Transverse colon (tissue), 4 donors: ENCODE measurements around the gene RBM44. TPM values are rescaled to one million over a fixed set of nuclear protein-coding genes. Genes with fewer than 3 reads are reported as not detected.

Experiments used
- DNase-seq: peaks from one replicate; pipeline ENCODE4 v3.0.0-alpha.2; 2019
- H3K27ac ChIP-seq, 4 donors: fragments of 200-600 bp; sonication (generic); 2 replicates each; pipeline ENCODE4 v1.5.1; 2016 to 2018; ENCODE audit warnings: inconsistent platforms in 4 of 4
- H3K27me3 ChIP-seq: fragments of 200-600 bp; sonication (generic); 2 replicates; pipeline ENCODE4 v1.5.1; 2017; ENCODE audit warnings: inconsistent platforms
- H3K36me3 ChIP-seq, 4 donors: fragments of 200-600 bp; sonication (generic); 2 replicates each; pipeline ENCODE4 v1.5.1; 2017 to 2019; ENCODE audit warnings: inconsistent platforms in 4 of 4
- H3K4me1 ChIP-seq, 4 donors: fragments of 200-600 bp; sonication (generic); 2 replicates each; pipeline ENCODE4 v1.5.1; 2017 to 2020; ENCODE audit warnings: inconsistent platforms in 4 of 4
- H3K4me3 ChIP-seq, 4 donors: fragments of 200-600 bp; sonication (generic); 1 replicate in 1 of 4; 2 replicates in 3 of 4; pipeline versions ENCODE4 v1.5.1 to v1.6.1; 2017 to 2019; ENCODE audit warnings: inconsistent platforms in 4 of 4
- H3K9me3 ChIP-seq, 2 donors: fragments of 200-600 bp; sonication (generic); 2 replicates each; pipeline ENCODE4 v1.5.1; 2017 to 2019; ENCODE audit warnings: inconsistent platforms in 2 of 2
- CTCF ChIP-seq, 5 experiments: fragments of 200-600 bp in 3 of 5; fragments of 450-650 bp in 2 of 5; sonication (generic) in 3 of 5; IDR thresholded peaks; 1 replicate in 2 of 5; 2 replicates in 3 of 5; pipeline ENCODE4 v1.5.1; 2016 to 2017; ENCODE audit warnings: antibody characterized with exemption in 5 of 5, inconsistent platforms in 3 of 5, mild to moderate bottlenecking in 2 of 5, moderate library complexity in 1 of 5
- EP300 ChIP-seq: sonication (generic); formaldehyde crosslinking; IDR thresholded peaks from one replicate; pipeline ENCODE4 v1.6.1; 2017; ENCODE audit warnings: antibody characterized with exemption, low read depth
- POLR2A ChIP-seq: fragments of 450-650 bp; IDR thresholded peaks from one replicate; pipeline ENCODE4 v1.6.1; 2016; ENCODE audit warnings: antibody characterized with exemption, mild to moderate bottlenecking, moderate library complexity
- POLR2AphosphoS5 ChIP-seq, 3 donors: sonication (generic); formaldehyde crosslinking; IDR thresholded peaks; one replicate each; pipeline ENCODE4 v1.6.1; 2016; ENCODE audit warnings: antibody characterized with exemption in 3 of 3
- WGBS, 2 donors: methylation state at CpG; one replicate each; pipeline ENCODE4 v1.1.5; 2018; ENCODE audit warnings: low coverage in 1 of 2; 5-methylcytosine and 5-hydroxymethylcytosine counted together
- in situ Hi-C, 4 donors: fragments of 200-750 bp; cut with MboI; loops; one replicate each; pipeline versions ENCODE4 v1.15.0 to v1.15.1; 2017; ENCODE audit warnings: low sequenced_read_pairs in 3 of 4, low pct_ligation_motif_present in 1 of 4, low pct_unique_long_range_greater_than_20kb in 1 of 4
- intact Hi-C: fragments of 100-400 bp; cut with DNase I; formaldehyde crosslinking; loops from one replicate; pipeline ENCODE4 v1.15.1; 2023; ENCODE audit warnings: low total_unique reads
- total RNA-seq, 4 donors: library from RNA; depleted of rRNA; stranded (reverse); fragments of >200 nt; gene quantifications; one replicate each; pipeline ENCODE4 v1.1.0, GENCODE V29; 2016

RBM44 gene
- total RNA-seq, 4 donors from 2014 or later = 0.27 to 1.2 (median 0.95) TPM; not detected in 1

DNA sequence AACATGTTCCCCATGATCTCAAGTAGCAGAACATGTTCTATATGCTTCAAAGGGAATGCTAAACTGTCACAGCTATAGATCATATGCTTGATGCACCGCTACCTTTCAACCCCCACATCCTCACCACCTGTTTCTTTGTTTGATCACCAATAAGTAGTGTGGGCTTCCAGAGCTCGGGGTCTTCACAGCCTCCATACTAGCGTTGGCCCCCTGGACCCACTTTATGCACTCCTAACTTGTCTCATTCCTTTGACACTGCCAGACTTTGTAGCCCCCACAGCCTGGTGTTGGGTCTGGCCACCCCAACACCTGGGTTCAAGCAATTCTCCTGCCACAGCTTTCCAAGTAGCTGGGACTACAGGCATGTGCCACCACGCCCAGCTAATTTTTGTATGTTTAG lies 11.6 kb upstream of the RBM44 start:
- WGBS, 2 donors = 89 to 90% methylated on average over 3 to 4 of the region's 4 CpGs
- peaks cover 8 to 9% of the 10 kb centered on the region in 2 donors for H3K9me3 ChIP-seq

DNA sequence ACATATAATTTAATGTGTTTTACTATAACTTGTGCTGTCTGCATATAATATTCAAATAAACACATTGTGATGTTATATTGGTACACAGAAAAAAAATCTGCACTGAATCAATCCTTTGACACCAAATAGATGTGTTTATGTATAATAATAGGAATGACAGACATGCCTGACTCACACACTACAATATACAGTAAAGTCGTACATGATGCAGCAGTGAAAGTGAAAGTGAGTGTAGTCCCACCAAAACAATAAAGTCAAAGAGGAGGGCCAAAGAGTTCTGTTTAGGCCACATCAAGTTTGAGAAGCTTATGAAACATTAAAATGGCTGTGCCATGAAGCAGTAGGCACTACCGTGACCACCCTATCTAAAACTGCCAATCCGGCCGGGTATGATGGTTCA lies 8.2 kb upstream of the RBM44 start:
- H3K27ac ChIP-seq = no peak overlapping the region
- no peak overlapping the region for H3K4me3 ChIP-seq
- H3K4me1 ChIP-seq = no peaks in the 10 kb centered on the region
- H3K9me3 ChIP-seq = peaks cover 8 to 9% of the 10 kb centered on the region in 2 donors
- TF ChIP-seq POLR2AphosphoS5 (IDR thresholded peaks at IDR 0.05) = no peak
- no peak for TF ChIP-seq POLR2A
- TF ChIP-seq CTCF (IDR thresholded peaks at IDR 0.05) = no peak
- TF ChIP-seq EP300 = no peak
- intact Hi-C loops (no loop called here), in situ Hi-C loops (no loop called here)
- DNase-seq = no peak
- H3K27me3 ChIP-seq = no peaks in the 10 kb centered on the region
- H3K36me3 ChIP-seq = peaks cover 0 to 5% (median 0%) of the 10 kb centered on the region in 4 donors
- 75 to 82% methylated on average over 4 of the region's 4 CpGs for WGBS, 2 donors

More for the DNA sequence above, 11.6 kb upstream of the RBM44 start:
- intact Hi-C loops = no loop called here
- Histone ChIP-seq H3K4me1 (no peaks in the 10 kb centered on the region), H3K36me3 (peaks cover 0 to 11% (median under 1%) of the 10 kb centered on the region in 4 donors), H3K27me3 (no peaks in the 10 kb centered on the region), H3K4me3 (no peak overlapping the region), H3K27ac (no peak overlapping the region)
- in situ Hi-C loops = no loop called here
- TF ChIP-seq CTCF (IDR thresholded peaks at IDR 0.05) (no peak), POLR2AphosphoS5 (IDR thresholded peaks at IDR 0.05) (no peak), POLR2A (no peak), EP300 (no peak)
- DNase-seq = no peak

DNA sequence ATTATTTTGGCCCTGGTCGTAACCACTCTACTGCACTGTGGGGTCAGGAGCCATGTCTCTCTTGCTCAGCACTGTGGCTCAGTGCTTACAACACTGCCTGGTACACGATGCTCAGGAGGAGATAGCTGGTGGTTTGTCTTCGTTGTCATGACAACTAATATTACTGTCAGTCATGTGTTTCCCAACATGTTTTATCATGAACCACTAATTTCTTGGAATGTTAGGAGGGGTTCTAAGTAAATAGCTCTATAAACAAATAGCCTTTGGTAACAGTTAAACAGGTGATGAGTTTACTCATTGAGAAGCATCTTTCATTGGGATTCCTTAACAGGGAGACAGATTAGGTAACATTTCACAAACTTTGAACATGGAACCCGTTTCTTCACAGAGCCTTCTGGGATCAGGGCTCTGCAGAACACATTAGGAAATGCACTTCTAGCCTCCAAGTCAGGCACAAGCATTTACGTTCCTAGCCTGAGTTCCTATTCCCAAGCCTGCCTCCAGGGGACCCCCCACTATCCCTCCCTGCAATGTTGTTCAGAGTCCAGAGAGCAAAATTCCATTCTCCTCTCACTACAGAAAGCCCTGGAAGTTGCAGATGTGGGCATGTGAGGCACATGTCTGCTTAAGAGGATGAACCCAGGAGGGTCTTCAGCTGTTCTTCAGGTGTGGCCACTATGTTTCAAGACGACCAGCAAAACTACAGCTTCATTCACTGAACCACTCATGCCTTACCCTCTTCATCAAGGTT lies 6.4 kb upstream of the RBM44 start:
- WGBS, 2 donors = 81% methylated on average over 6 of the region's 6 CpGs
- intact Hi-C loops = no loop called here
- H3K4me3 ChIP-seq = no peak overlapping the region
- in situ Hi-C loops = no loop called here
- DNase-seq = no peak
- TF ChIP-seq POLR2AphosphoS5 (IDR thresholded peaks at IDR 0.05) = no peak
- H3K27me3 ChIP-seq = no peaks in the 10 kb centered on the region
- no peak overlapping the region for H3K27ac ChIP-seq
- H3K4me1 ChIP-seq = no peaks in the 10 kb centered on the region
- H3K9me3 ChIP-seq = peaks cover 1 to 2% of the 10 kb centered on the region in 2 donors
- no peaks in the 10 kb centered on the region for H3K36me3 ChIP-seq

DNA sequence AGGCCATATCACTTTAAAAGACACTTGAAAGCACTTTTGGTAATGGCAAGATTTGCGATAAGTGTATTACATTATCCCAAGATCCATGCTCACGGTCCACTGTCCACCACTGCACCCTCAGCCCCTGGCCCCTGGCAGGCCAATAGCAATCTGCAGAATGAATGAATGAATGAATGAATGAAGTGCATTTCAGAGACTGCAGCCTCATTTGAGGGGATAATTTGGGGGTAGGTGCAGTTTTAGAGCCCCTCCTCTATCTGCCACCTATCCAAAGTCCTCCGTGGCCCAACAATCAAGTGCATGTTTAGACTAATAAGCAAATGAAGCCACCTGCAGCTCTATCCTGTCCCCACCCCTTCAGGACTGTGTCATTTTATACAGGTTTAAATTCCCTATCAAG lies 1.3 kb upstream of the RBM44 start:
- Histone ChIP-seq H3K27me3 (no peaks in the 10 kb centered on the region), H3K4me3 (no peak overlapping the region), H3K27ac (no peak overlapping the region), H3K36me3 (no peaks in the 10 kb centered on the region), H3K9me3 (no peaks in the 10 kb centered on the region), H3K4me1 (no peaks in the 10 kb centered on the region)
- DNase-seq = no peak
- TF ChIP-seq CTCF (IDR thresholded peaks at IDR 0.05) (no peak), POLR2AphosphoS5 (IDR thresholded peaks at IDR 0.05) (no peak), POLR2A (no peak), EP300 (no peak)
- intact Hi-C loops (no loop called here), in situ Hi-C loops (no loop called here)
- WGBS, 2 donors = 91 to 100% methylated on average over 1 to 3 of the region's 3 CpGs

DNA sequence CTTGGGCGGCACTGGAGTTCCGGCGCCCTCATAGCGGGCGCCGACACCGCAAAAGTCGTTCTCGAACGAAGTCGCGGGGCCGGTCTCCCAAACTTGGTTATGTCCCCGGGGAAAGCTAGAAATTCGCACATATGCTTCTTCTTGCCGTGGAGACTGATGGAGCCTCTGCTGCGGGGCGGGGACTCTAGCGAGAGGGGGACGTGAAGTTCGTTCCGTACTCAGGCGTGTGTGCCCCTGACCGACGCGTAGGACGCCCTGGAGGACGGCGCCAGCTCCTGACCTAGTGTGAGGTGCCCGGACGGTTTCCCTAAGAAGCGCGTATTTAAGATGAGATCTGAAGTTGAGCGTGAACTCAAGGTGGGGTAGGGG lies 465 bp downstream of the RBM44 start:
- Histone ChIP-seq H3K9me3 (no peaks in the 10 kb centered on the region), H3K4me3 (no peak overlapping the region), H3K27me3 (no peaks in the 10 kb centered on the region), H3K36me3 (no peaks in the 10 kb centered on the region), H3K4me1 (no peaks in the 10 kb centered on the region), H3K27ac (no peak overlapping the region)
- in situ Hi-C loops (no loop called here), intact Hi-C loops (no loop called here)
- no peak for TF ChIP-seq POLR2AphosphoS5 (IDR thresholded peaks at IDR 0.05)
- no peak for TF ChIP-seq EP300
- TF ChIP-seq CTCF (IDR thresholded peaks at IDR 0.05) = no peak
- TF ChIP-seq POLR2A = no peak
- DNase-seq = no peak
- 92 to 99% methylated on average over 18 to 34 of the region's 34 CpGs for WGBS, 2 donors
